Large intestine (tissue), 3 donors: Measurements from ENCODE around the gene UBR2. TPM values are rescaled to one million over a fixed set of nuclear protein-coding genes. Genes with fewer than 3 reads are reported as not detected.
"Not testable (repeated sequence)": the region's sequence is repeated elsewhere in the genome, so short reads cannot be mapped to it uniquely, and the experiment has no call there.

ENCODE experiments used
- DNase-seq, 2 donors: peaks; one replicate each; pipeline versions ENCODE4 v3.0.0 to v3.0.0-alpha.2; 2013
- H3K27ac ChIP-seq: one replicate; pipeline ENCODE4 v1.5.1; 2013; ENCODE audit warnings: low read length
- H3K27me3 ChIP-seq: 2 replicates; pipeline ENCODE4 v1.6.1; 2013; ENCODE audit warnings: low read length; ENCODE audit not compliant: control insufficient read depth, insufficient read depth
- H3K36me3 ChIP-seq: 2 replicates; pipeline ENCODE4 v1.6.1; 2013; ENCODE audit warnings: low read length; ENCODE audit not compliant: control insufficient read depth, insufficient read depth
- H3K4me1 ChIP-seq: one replicate; pipeline ENCODE4 v1.6.1; 2013; ENCODE audit warnings: low read length; ENCODE audit not compliant: control insufficient read depth, insufficient read depth
- H3K4me3 ChIP-seq: one replicate; pipeline ENCODE4 v1.5.1; 2013; ENCODE audit warnings: low read length
- H3K9me3 ChIP-seq: one replicate; pipeline ENCODE4 v1.6.1; 2013; ENCODE audit warnings: mild to moderate bottlenecking, low read depth, low read length, moderate library complexity; ENCODE audit not compliant: control insufficient read depth
- WGBS: methylation state at CpG from one replicate; pipeline ENCODE4 v1.1.5; 2013; ENCODE audit warnings: low lambda C conversion rate; ENCODE audit not compliant: insufficient coverage; 5-methylcytosine and 5-hydroxymethylcytosine counted together
- polyA plus RNA-seq: library from polyadenylated mRNA; unstranded; fragments of 120-200 nt; gene quantifications from one replicate; pipeline ENCODE4 v1.2.1, GENCODE V29; 2013

Gene UBR2
- polyA plus RNA-seq, 1 donor, result 24.5 TPM

- WGBS, result no CpG with 5 or more reads among the region's 5 CpGs
- H3K27ac ChIP-seq, result no peak overlapping the region
- no peaks in the 10 kb centered on the region for H3K27me3 ChIP-seq
- peaks cover 4% of the 10 kb centered on the region for H3K9me3 ChIP-seq
- no peak overlapping the region for H3K4me3 ChIP-seq
- no peak for DNase-seq
- H3K4me1 ChIP-seq, result peaks cover 18% of the 10 kb centered on the region
- no peaks in the 10 kb centered on the region for H3K36me3 ChIP-seq
Observed at GRCh38 chr6:42552380-42552779, 11.4 kb upstream of the UBR2 start.

GRCh38 chr6:42555477-42556457 is 8.1 kb upstream of the UBR2 start:
- Histone ChIP-seq H3K36me3 (no peaks in the 10 kb centered on the region), H3K27ac (peak overlapping the region; percentile 95), H3K4me3 (no peak overlapping the region), H3K9me3 (peaks cover 4% of the 10 kb centered on the region), H3K4me1 (peaks cover 18% of the 10 kb centered on the region), H3K27me3 (no peaks in the 10 kb centered on the region)
- peak; percentile 85 to 93 for DNase-seq
- 60% methylated on average over 1 of the region's 4 CpGs for WGBS

- DNase-seq, result peak; percentile 93 to 96
- H3K9me3 ChIP-seq, result peaks cover 4% of the 10 kb centered on the region
- peaks cover 18% of the 10 kb centered on the region for H3K4me1 ChIP-seq
- WGBS, result no CpG with 5 or more reads among the region's 4 CpGs
- no peak overlapping the region for H3K4me3 ChIP-seq
- no peaks in the 10 kb centered on the region for H3K27me3 ChIP-seq
- no peaks in the 10 kb centered on the region for H3K36me3 ChIP-seq
- H3K27ac ChIP-seq, result peak overlapping the region; percentile 95
Observed at GRCh38 chr6:42556462-42556861, 7.4 kb upstream of the UBR2 start.

GRCh38 chr6:42559276-42559675 is 4.6 kb upstream of the UBR2 start:
- not testable (repeated sequence) for H3K27me3 ChIP-seq, H3K27ac ChIP-seq, H3K4me3 ChIP-seq, DNase-seq, H3K9me3 ChIP-seq, H3K36me3 ChIP-seq
- H3K4me1 ChIP-seq, result peaks cover 22% of the 10 kb centered on the region
- 80% methylated on average over 1 of the region's 6 CpGs for WGBS

GRCh38 chr6:42561986-42562385 is 1.8 kb upstream of the UBR2 start:
- Histone ChIP-seq H3K27me3 (no peaks in the 10 kb centered on the region), H3K27ac (no peak overlapping the region), H3K9me3 (no peaks in the 10 kb centered on the region), H3K4me3 (no peak overlapping the region), H3K36me3 (no peaks in the 10 kb centered on the region), H3K4me1 (peaks cover 6% of the 10 kb centered on the region)
- no peak for DNase-seq
- WGBS, result no CpG with 5 or more reads among the region's 3 CpGs

GRCh38 chr6:42562788-42563405 is 932 bp upstream of the UBR2 start:
- Histone ChIP-seq H3K4me1 (peaks cover 6% of the 10 kb centered on the region), H3K27ac (no peak overlapping the region), H3K4me3 (no peak overlapping the region), H3K9me3 (no peaks in the 10 kb centered on the region), H3K27me3 (no peaks in the 10 kb centered on the region), H3K36me3 (no peaks in the 10 kb centered on the region)
- WGBS, result 58% methylated on average over 4 of the region's 6 CpGs
- DNase-seq, result no peak

- Histone ChIP-seq H3K4me1 (peaks cover 9% of the 10 kb centered on the region), H3K27me3 (no peaks in the 10 kb centered on the region), H3K27ac (peak overlapping the region; percentile 97), H3K36me3 (no peaks in the 10 kb centered on the region), H3K9me3 (no peaks in the 10 kb centered on the region), H3K4me3 (peak overlapping the region; percentile 97)
- 0% methylated on average over 2 of the region's 11 CpGs for WGBS
- peak in 1 of 2 donors; percentile 38 for DNase-seq
Observed at GRCh38 chr6:42564506-42564825, 637 bp downstream of the UBR2 start.

GRCh38 chr6:42565823-42566613 is 2.2 kb downstream of the UBR2 start:
- H3K27ac ChIP-seq, result peak overlapping the region; percentile 97
- peak overlapping the region; percentile 97 for H3K4me3 ChIP-seq
- peaks cover 9% of the 10 kb centered on the region for H3K4me1 ChIP-seq
- no peaks in the 10 kb centered on the region for H3K27me3 ChIP-seq
- 83% methylated on average over 8 of the region's 15 CpGs for whole genome bisulfite sequencing
- DNase-seq, result peak in 1 of 2 donors; percentile 20
- no peaks in the 10 kb centered on the region for H3K9me3 ChIP-seq
- no peaks in the 10 kb centered on the region for H3K36me3 ChIP-seq

- Histone ChIP-seq H3K27ac (no peak overlapping the region), H3K9me3 (no peaks in the 10 kb centered on the region), H3K4me3 (no peak overlapping the region), H3K36me3 (no peaks in the 10 kb centered on the region), H3K4me1 (peaks cover 9% of the 10 kb centered on the region), H3K27me3 (no peaks in the 10 kb centered on the region)
- WGBS, result 60% methylated on average over 2 of the region's 5 CpGs
- DNase-seq, result no peak
Observed at GRCh38 chr6:42566614-42567208, 2.9 kb downstream of the UBR2 start.

- WGBS, result no CpG with 5 or more reads among the region's 4 CpGs
- H3K27ac ChIP-seq, H3K4me3 ChIP-seq, H3K4me1 ChIP-seq, H3K9me3 ChIP-seq, H3K36me3 ChIP-seq, H3K27me3 ChIP-seq, DNase-seq: not testable (repeated sequence)
Observed at GRCh38 chr6:42567237-42567636, 3.4 kb downstream of the UBR2 start.
